Suprapubic skin (tissue), 4 donors: ENCODE measurements around the gene PQBP1. TPM values are rescaled to one million over a fixed set of nuclear protein-coding genes. Genes with fewer than 3 reads are reported as not detected.
A peak's percentile ranks its signal among the peaks of the same experiment; 100 is the strongest.
"Not testable (repeated sequence)": the region's sequence is repeated elsewhere in the genome, so short reads cannot be mapped to it uniquely, and the experiment has no call there.

Source experiments
- DNase-seq, 2 donors: peaks; one replicate each; pipeline ENCODE4 v3.0.0-alpha.2; 2019; ENCODE audit warnings: low spot score in 2 of 2
- H3K27ac ChIP-seq: fragments of 200-600 bp; sonication (generic); one replicate; pipeline ENCODE4 v1.5.1; 2019
- H3K27me3 ChIP-seq: fragments of 200-600 bp; sonication (generic); one replicate; pipeline ENCODE4 v1.5.1; 2019
- H3K36me3 ChIP-seq: fragments of 200-600 bp; sonication (generic); one replicate; pipeline ENCODE4 v1.5.1; 2019
- H3K4me1 ChIP-seq: fragments of 200-600 bp; sonication (generic); one replicate; pipeline ENCODE4 v1.5.1; 2019
- H3K4me3 ChIP-seq: fragments of 200-600 bp; sonication (generic); one replicate; pipeline ENCODE4 v1.5.1; 2019; ENCODE audit warnings: mild to moderate bottlenecking
- H3K9me3 ChIP-seq: fragments of 200-600 bp; sonication (generic); one replicate; pipeline ENCODE4 v1.5.1; 2019
- EP300 ChIP-seq: sonication (generic); formaldehyde crosslinking; IDR thresholded peaks from one replicate; pipeline ENCODE4 v1.6.1; 2017; ENCODE audit warnings: antibody characterized with exemption
- POLR2A ChIP-seq, 2 donors: fragments of 450-650 bp; IDR thresholded peaks; one replicate each; pipeline ENCODE4 v1.6.1; 2017; ENCODE audit warnings: antibody characterized with exemption in 2 of 2, mild to moderate bottlenecking in 2 of 2, moderate library complexity in 2 of 2
- POLR2AphosphoS5 ChIP-seq, 3 donors: sonication (generic); formaldehyde crosslinking; IDR thresholded peaks; one replicate each; pipeline ENCODE4 v1.6.1; 2017; ENCODE audit warnings: antibody characterized with exemption in 3 of 3
- WGBS: methylation state at CpG from one replicate; pipeline ENCODE4 v1.1.5; 2018; 5-methylcytosine and 5-hydroxymethylcytosine counted together
- total RNA-seq, 4 donors: library from RNA; depleted of rRNA; stranded (reverse); fragments of >200 nt; gene quantifications; one replicate each; pipeline ENCODE4 v1.1.0, GENCODE V29; 2016
- TF ChIP-seq, protein P1 (sequence below), 2 donors: fragments of 200-600 bp in 1 of 2; fragments of 450-650 bp in 1 of 2; sonication (generic) in 1 of 2; IDR thresholded peaks; one replicate each; pipeline ENCODE4 v1.5.1; 2016 to 2019; ENCODE audit warnings: antibody characterized with exemption in 2 of 2, mild to moderate bottlenecking in 1 of 2, moderate library complexity in 1 of 2

PQBP1 gene
- total RNA-seq, 4 donors from 2014 or later, result 51.8 to 88.3 (median 71.9) TPM

GRCh38 chrX:48864210-48864609, 33.5 kb upstream of the PQBP1 start:
- Histone ChIP-seq H3K36me3 (no peaks in the 10 kb centered on the region), H3K9me3 (no peaks in the 10 kb centered on the region), H3K4me1 (no peaks in the 10 kb centered on the region), H3K4me3 (no peak overlapping the region), H3K27ac (no peak overlapping the region), H3K27me3 (no peaks in the 10 kb centered on the region)
- TF ChIP-seq, protein P1, sequence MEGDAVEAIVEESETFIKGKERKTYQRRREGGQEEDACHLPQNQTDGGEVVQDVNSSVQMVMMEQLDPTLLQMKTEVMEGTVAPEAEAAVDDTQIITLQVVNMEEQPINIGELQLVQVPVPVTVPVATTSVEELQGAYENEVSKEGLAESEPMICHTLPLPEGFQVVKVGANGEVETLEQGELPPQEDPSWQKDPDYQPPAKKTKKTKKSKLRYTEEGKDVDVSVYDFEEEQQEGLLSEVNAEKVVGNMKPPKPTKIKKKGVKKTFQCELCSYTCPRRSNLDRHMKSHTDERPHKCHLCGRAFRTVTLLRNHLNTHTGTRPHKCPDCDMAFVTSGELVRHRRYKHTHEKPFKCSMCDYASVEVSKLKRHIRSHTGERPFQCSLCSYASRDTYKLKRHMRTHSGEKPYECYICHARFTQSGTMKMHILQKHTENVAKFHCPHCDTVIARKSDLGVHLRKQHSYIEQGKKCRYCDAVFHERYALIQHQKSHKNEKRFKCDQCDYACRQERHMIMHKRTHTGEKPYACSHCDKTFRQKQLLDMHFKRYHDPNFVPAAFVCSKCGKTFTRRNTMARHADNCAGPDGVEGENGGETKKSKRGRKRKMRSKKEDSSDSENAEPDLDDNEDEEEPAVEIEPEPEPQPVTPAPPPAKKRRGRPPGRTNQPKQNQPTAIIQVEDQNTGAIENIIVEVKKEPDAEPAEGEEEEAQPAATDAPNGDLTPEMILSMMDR (IDR thresholded peaks at IDR 0.05), result no peak
- TF ChIP-seq POLR2AphosphoS5 (IDR thresholded peaks at IDR 0.05), result no peak
- DNase-seq, result no peak
- WGBS, result 49% methylated on average over 4 of the region's 4 CpGs

DNA sequence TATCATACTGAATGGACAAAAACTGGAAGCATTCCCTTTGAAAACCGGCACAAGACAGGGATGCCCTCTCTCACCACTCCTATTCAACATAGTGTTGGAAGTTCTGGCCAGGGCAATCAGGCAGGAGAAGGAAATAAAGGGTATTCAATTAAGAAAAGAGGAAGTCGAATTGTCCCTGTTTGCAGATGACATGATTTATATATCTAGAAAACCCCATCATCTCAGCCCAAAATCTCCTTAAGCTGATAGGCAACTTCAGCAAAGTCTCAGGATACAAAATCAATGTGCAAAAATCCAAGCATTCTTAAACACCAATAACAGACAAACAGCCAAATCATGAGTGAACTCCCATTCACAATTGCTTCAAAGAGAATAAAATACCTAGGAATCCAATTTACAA, 25.7 kb upstream of the PQBP1 start:
- DNase-seq, H3K4me1 ChIP-seq, H3K27me3 ChIP-seq, H3K4me3 ChIP-seq, H3K36me3 ChIP-seq, H3K27ac ChIP-seq, H3K9me3 ChIP-seq: not testable (repeated sequence)
- WGBS, result 75% methylated on average over 2 of the region's 2 CpGs

DNA sequence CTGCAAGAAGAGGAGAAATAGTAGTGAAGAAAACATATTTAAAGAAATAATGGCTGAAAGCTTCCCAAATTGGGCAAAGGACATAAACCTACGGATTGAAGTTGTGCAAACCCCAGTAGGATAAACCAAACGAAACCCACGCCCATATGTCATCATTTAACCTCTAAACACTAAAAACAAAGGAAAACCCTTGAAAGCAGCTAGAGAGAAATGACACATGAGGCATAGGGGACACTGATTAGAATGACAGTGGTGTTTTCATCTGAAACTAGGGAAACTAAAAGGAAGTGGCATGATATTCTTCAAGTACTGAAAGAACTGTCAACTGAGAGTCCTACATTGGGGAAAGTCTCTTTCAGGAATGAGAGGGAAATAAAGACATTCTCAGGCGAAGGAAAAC, 20.8 kb upstream of the PQBP1 start:
- not testable (repeated sequence) for H3K27ac ChIP-seq, H3K36me3 ChIP-seq, H3K9me3 ChIP-seq, H3K4me1 ChIP-seq, H3K27me3 ChIP-seq, DNase-seq, H3K4me3 ChIP-seq
- WGBS, result 65% methylated on average over 4 of the region's 4 CpGs

DNA sequence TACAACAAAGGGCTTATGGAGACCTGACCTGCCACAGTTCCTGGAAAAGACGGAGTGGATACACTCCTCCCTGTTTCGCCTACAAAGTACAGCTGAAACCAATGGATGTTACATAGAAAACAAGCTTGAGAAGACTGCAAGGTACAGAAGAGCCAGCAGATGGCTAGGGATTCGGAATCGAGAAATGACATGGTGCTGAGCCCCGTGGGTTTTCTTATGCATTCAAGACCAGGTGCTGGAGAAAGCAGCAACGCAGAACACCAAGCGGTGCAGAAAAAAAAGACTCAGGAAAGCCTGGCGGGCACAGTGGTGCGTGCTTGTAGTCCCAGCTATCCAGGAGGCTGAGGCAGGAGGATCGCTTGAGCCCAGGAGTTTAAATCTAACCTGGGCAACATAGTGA, 14.0 kb upstream of the PQBP1 start:
- Histone ChIP-seq H3K4me3 (no peak overlapping the region), H3K27ac (no peak overlapping the region), H3K4me1 (no peaks in the 10 kb centered on the region), H3K36me3 (no peaks in the 10 kb centered on the region), H3K9me3 (no peaks in the 10 kb centered on the region), H3K27me3 (no peaks in the 10 kb centered on the region)
- WGBS, result 73% methylated on average over 10 of the region's 10 CpGs
- TF ChIP-seq, protein P1 (IDR thresholded peaks at IDR 0.05), result no peak
- TF ChIP-seq POLR2AphosphoS5 (IDR thresholded peaks at IDR 0.05) (no peak), EP300 (no peak), POLR2A (IDR thresholded peaks at IDR 0.05) (no peak)
- peak in 1 of 2 donors; percentile 19 for DNase-seq

DNA sequence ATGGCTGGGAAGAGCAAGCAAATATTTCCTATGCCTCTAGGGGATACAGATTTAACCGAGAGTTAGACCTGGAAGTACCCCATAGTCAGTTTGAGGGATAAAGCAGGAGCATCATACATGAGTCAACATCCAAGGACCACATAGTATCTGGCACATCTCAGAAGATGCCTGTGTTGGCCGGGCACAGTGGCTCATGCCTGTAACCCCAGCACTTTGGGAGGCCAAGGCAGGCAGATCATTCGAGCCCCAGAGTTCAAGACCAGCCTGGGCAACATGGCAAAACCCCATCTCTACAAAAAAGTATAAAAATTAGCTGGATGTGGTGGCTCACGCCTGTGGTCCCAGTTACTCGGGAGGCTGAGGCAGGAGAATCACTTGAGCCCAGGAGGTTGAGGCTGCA, 11.1 kb upstream of the PQBP1 start:
- not testable (repeated sequence) for H3K36me3 ChIP-seq, H3K27me3 ChIP-seq, H3K4me1 ChIP-seq, H3K9me3 ChIP-seq, H3K4me3 ChIP-seq, H3K27ac ChIP-seq
- peak in 1 of 2 donors; percentile 13 for DNase-seq
- WGBS, result 84% methylated on average over 5 of the region's 5 CpGs

- H3K27ac ChIP-seq, result peak overlapping the region; percentile 81
These were observed 7.3 kb upstream of the PQBP1 start for GRCh38 chrX:48890296-48890925.

More at GRCh38 chrX:48890296-48890925, 7.3 kb upstream of the PQBP1 start:
- H3K4me3 ChIP-seq, result peak overlapping the region; percentile 69
- no peaks in the 10 kb centered on the region for H3K9me3 ChIP-seq
- WGBS, result 44% methylated on average over 15 of the region's 15 CpGs
- H3K36me3 ChIP-seq, result peaks cover 9% of the 10 kb centered on the region
- H3K27me3 ChIP-seq, result no peaks in the 10 kb centered on the region
- peaks cover 5% of the 10 kb centered on the region for H3K4me1 ChIP-seq
- DNase-seq, result peak in 1 of 2 donors; percentile 62
- TF ChIP-seq EP300 (no peak), POLR2A (IDR thresholded peaks at IDR 0.05) (no peak)
- TF ChIP-seq, protein P1 (IDR thresholded peaks at IDR 0.05), result no peak
